Endothelial cell of umbilical vein (primary cell): Measurements from ENCODE around the gene VIPR2. TPM values are rescaled to one million over a fixed set of nuclear protein-coding genes. Genes with fewer than 3 reads are reported as not detected.

Experiments
- BruUV-seq: library from RNA; stranded (reverse); fragments of 400-500 nt; replicated peaks from 2 replicates; lab custom pipeline; 2021; lab: Mats Ljungman, UMichigan
- CTCF ChIA-PET: fragments of 300-600, 350-600 bp; sonication (Branson Sonifier 250); formaldehyde crosslinking; loops from one replicate; lab custom pipeline; 2021; ENCODE audit warnings: antibody characterized with exemption, inconsistent platforms; lab: Charles Lee
- POLR2A ChIA-PET: fragments of 300-600, 350-600 bp; sonication (Branson Sonifier 250); formaldehyde crosslinking; loops from one replicate; lab custom pipeline; 2021; ENCODE audit warnings: antibody characterized with exemption, inconsistent platforms; lab: Charles Lee
- DNase-seq: peaks from one replicate; pipeline ENCODE4 v3.0.0-alpha.2; 2011; ENCODE audit warnings: low read depth, low spot score
- FAIRE-seq: peaks from 2 replicates; lab custom pipeline; 2011; peaks lifted over from hg19 to GRCh38; lab: Jason Lieb, UNC
- H2AFZ ChIP-seq: 2 replicates; pipeline ENCODE4 v1.6.0; 2012; ENCODE audit warnings: low read depth, low read length, control low read depth, inconsistent platforms
- H3K27ac ChIP-seq: 2 replicates; pipeline ENCODE4 v1.5.1; 2011; ENCODE audit warnings: low read depth, mild to moderate bottlenecking, control low read depth, low read length, moderate library complexity; ENCODE audit not compliant: insufficient read depth
- H3K27me3 ChIP-seq, 2 experiments: 2 replicates each; pipeline versions ENCODE4 v1.6.0 to v1.6.1; 2011; ENCODE audit warnings: low read length in 2 of 2, mixed read lengths in 1 of 2; ENCODE audit not compliant: control insufficient read depth in 2 of 2, insufficient read depth in 2 of 2
- H3K36me3 ChIP-seq, 2 experiments: 2 replicates in 1 of 2; 3 replicates in 1 of 2; pipeline ENCODE4 v1.5.1; 2011; ENCODE audit warnings: low read length in 2 of 2, mild to moderate bottlenecking in 1 of 2, moderate library complexity in 1 of 2; ENCODE audit not compliant: control insufficient read depth in 2 of 2, insufficient read depth in 2 of 2; ENCODE audit errors: extremely low read depth in 1 of 2
- H3K4me1 ChIP-seq: 3 replicates; pipeline ENCODE4 v1.5.1; 2011; ENCODE audit warnings: mild to moderate bottlenecking, low read length; ENCODE audit not compliant: control insufficient read depth, insufficient read depth; ENCODE audit errors: extremely low read depth
- H3K4me2 ChIP-seq: 2 replicates; pipeline ENCODE4 v1.6.1; 2011; ENCODE audit warnings: low read length, control low read depth, mixed read lengths; ENCODE audit not compliant: insufficient read depth
- H3K4me3 ChIP-seq, 3 experiments: fragments of 200-600 bp in 1 of 3; sonication (generic), shearing (Covaris generic) in 1 of 3; replicated peaks in 1 of 3; 2 replicates each; pipeline ENCODE4 v1.5.1; 2011 to 2016; ENCODE audit warnings: control low read depth in 3 of 3, low read length in 3 of 3, mild to moderate bottlenecking in 2 of 3, inconsistent platforms in 1 of 3, low read depth in 1 of 3, moderate library complexity in 1 of 3; ENCODE audit not compliant: insufficient read depth in 1 of 3
- H3K79me2 ChIP-seq: 2 replicates; pipeline ENCODE4 v1.6.0; 2012; ENCODE audit warnings: low read length, inconsistent platforms; ENCODE audit not compliant: control insufficient read depth, insufficient read depth
- H3K9ac ChIP-seq: replicated peaks from 2 replicates; pipeline ENCODE3; 2011; ENCODE audit warnings: low read length, control low read depth; ENCODE audit not compliant: insufficient read depth; ENCODE audit errors: extremely low read depth
- H3K9me1 ChIP-seq: replicated peaks from 3 replicates; pipeline ENCODE4 v1.6.0; 2011; ENCODE audit warnings: mild to moderate bottlenecking, low read length; ENCODE audit not compliant: control insufficient read depth, insufficient read depth; ENCODE audit errors: extremely low read depth
- H3K9me3 ChIP-seq: replicated peaks from 2 replicates; pipeline ENCODE4 v1.5.1; 2012; ENCODE audit warnings: low read length, inconsistent platforms; ENCODE audit not compliant: control insufficient read depth, insufficient read depth
- H4K20me1 ChIP-seq: replicated peaks from 2 replicates; pipeline ENCODE3; 2011; ENCODE audit warnings: mild to moderate bottlenecking, low read length; ENCODE audit not compliant: control insufficient read depth, insufficient read depth; ENCODE audit errors: extremely low read depth
- EZH2 ChIP-seq: IDR thresholded peaks from 2 replicates; pipeline ENCODE4 v1.6.1; 2012; ENCODE audit warnings: borderline replicate concordance, low read depth, mild to moderate bottlenecking, moderate library complexity, low read length, inconsistent platforms; ENCODE audit not compliant: severe bottlenecking
- GATA2 ChIP-seq: IDR thresholded peaks from 2 replicates; pipeline ENCODE4 v1.7.0; 2011; ENCODE audit warnings: low read depth, mild to moderate bottlenecking, moderate library complexity, mixed read lengths, low read length; ENCODE audit not compliant: insufficient read length, insufficient read depth
- JUN ChIP-seq: IDR thresholded peaks from 2 replicates; pipeline ENCODE4 v1.6.1; 2011; ENCODE audit warnings: borderline replicate concordance, low read depth; ENCODE audit not compliant: insufficient read length, insufficient read depth
- POLR2A ChIP-seq: IDR thresholded peaks from 2 replicates; pipeline ENCODE4 v1.6.1; 2012; ENCODE audit warnings: low read depth, mild to moderate bottlenecking, control low read depth, low read length
- POLR2AphosphoS5 ChIP-seq: IDR thresholded peaks from 2 replicates; pipeline ENCODE4 v1.6.1; 2012; ENCODE audit warnings: low read depth, mild to moderate bottlenecking, control low read depth, low read length, moderate library complexity; ENCODE audit not compliant: insufficient read depth
- dilution Hi-C: fragments of 300-500 bp; cut with MboI; formaldehyde crosslinking; loops from one replicate; pipeline ENCODE4 v1.15.0; 2019; ENCODE audit warnings: low sequenced_read_pairs; ENCODE audit not compliant: extremely low pct_ligation_motif_present
- intact Hi-C: fragments of 100-400 bp; cut with micrococcal nuclease; formaldehyde crosslinking; loops from one replicate; pipeline ENCODE4 v1.10.0; 2022
- polyA plus RNA-seq, 4 experiments: library from polyadenylated mRNA; depleted of rRNA in 3 of 4; stranded (reverse) in 3 of 4; unstranded in 1 of 4; fragments of >200 nt; gene quantifications; 2 replicates each; pipeline versions ENCODE4 v1.2.1 to v1.2.3, GENCODE V29; 2011 to 2012; ENCODE audit warnings: missing spikeins in 1 of 4
- total RNA-seq: library from RNA; stranded (reverse); gene quantifications from 2 replicates; pipeline ENCODE4 v1.2.3, GENCODE V29; 2021
- TF ChIP-seq, protein P1 (sequence below): IDR thresholded peaks from 2 replicates; pipeline ENCODE4 v1.6.1; 2011; ENCODE audit not compliant: insufficient read depth, insufficient read length
- TF ChIP-seq, protein P2 (sequence below), 2 donors: IDR thresholded peaks; 1 replicate in 1 of 2; 2 replicates in 1 of 2; pipeline ENCODE4 v1.5.1; 2011; ENCODE audit warnings: low read length in 2 of 2, mild to moderate bottlenecking in 2 of 2, moderate library complexity in 2 of 2, control low read depth in 1 of 2, inconsistent platforms in 1 of 2, low read depth in 1 of 2; ENCODE audit not compliant: insufficient read depth in 1 of 2; ENCODE audit errors: extremely low read depth in 1 of 2

VIPR2 gene
- total and polyA plus RNA-seq, 2 donors (not counting 3 experiments of a cell fraction or from before 2014, with no cell fraction given) = not detected

DNA sequence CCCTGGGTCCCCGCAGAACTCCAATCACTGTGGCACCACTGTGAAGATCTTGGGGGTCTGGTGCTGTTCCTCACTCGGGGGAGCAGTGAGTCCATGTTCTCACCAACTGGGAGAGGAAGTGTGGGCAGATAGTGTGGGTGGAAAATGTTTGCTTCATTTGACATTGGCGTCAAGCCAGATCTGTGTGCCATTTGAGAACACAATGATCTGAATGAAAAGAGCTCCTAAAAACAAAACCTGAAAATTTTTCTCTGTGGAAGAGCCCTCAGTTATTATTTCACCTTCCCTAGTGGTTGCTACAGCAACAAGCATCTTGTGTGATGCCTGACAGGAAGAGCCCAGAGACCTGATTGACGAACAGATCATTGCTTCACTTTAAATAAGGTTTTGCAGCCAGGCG lies 125.6 kb downstream of the VIPR2 start:
- no peaks in the 10 kb centered on the region for H3K36me3 ChIP-seq

More for the DNA sequence above, 125.6 kb downstream of the VIPR2 start:
- TF ChIP-seq EZH2 = no peak
- TF ChIP-seq, protein P1, sequence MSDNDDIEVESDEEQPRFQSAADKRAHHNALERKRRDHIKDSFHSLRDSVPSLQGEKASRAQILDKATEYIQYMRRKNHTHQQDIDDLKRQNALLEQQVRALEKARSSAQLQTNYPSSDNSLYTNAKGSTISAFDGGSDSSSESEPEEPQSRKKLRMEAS = no peak
- no peak for TF ChIP-seq GATA2
- TF ChIP-seq JUN = no peak
- TF ChIP-seq, protein P2, sequence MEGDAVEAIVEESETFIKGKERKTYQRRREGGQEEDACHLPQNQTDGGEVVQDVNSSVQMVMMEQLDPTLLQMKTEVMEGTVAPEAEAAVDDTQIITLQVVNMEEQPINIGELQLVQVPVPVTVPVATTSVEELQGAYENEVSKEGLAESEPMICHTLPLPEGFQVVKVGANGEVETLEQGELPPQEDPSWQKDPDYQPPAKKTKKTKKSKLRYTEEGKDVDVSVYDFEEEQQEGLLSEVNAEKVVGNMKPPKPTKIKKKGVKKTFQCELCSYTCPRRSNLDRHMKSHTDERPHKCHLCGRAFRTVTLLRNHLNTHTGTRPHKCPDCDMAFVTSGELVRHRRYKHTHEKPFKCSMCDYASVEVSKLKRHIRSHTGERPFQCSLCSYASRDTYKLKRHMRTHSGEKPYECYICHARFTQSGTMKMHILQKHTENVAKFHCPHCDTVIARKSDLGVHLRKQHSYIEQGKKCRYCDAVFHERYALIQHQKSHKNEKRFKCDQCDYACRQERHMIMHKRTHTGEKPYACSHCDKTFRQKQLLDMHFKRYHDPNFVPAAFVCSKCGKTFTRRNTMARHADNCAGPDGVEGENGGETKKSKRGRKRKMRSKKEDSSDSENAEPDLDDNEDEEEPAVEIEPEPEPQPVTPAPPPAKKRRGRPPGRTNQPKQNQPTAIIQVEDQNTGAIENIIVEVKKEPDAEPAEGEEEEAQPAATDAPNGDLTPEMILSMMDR (IDR thresholded peaks at IDR 0.05; ENCODE audit: extremely low read depth in 1 of 2, insufficient read depth in 1 of 2, low read depth in 1 of 2, low read length in 2 of 2) = no peak
- TF ChIP-seq POLR2A = no peak
- TF ChIP-seq POLR2AphosphoS5 = no peak
- no peaks in the 10 kb centered on the region for H3K79me2 ChIP-seq
- H3K27me3 ChIP-seq = no peaks in the 10 kb centered on the region
- no TSS peak for BruUV-seq
- DNase-seq = no peak
- H3K4me3 ChIP-seq = no peak overlapping the region
- ChIA-PET CTCF (no interaction called here), POLR2A (no interaction called here)
- no peak for FAIRE-seq
- H3K9me3 ChIP-seq = no peaks in the 10 kb centered on the region
- H3K4me1 ChIP-seq = no peaks in the 10 kb centered on the region
- H3K9me1 ChIP-seq = no peaks in the 10 kb centered on the region
- H3K9ac ChIP-seq = no peak overlapping the region
- dilution Hi-C loops = no loop called here
- intact Hi-C loops = no loop called here
- H2AFZ ChIP-seq = no peak overlapping the region
- H3K27ac ChIP-seq = no peak overlapping the region
- no peak overlapping the region for H3K4me2 ChIP-seq
- no peaks in the 10 kb centered on the region for H4K20me1 ChIP-seq
